HG03097 (cell line): ENCODE measurements around the gene SDK2.

Source experiments
- ATAC-seq: cut with Tn5 transposase; IDR thresholded peaks from one replicate; pipeline ENCODE4 v1.9.1; 2021; ENCODE audit not compliant: unreplicated experiment, low FRiP score

Gene SDK2

GRCh38 chr17:73539166-73539565 is 105.1 kb downstream of the SDK2 start:
- ATAC-seq: no peak

GRCh38 chr17:73538445-73538844 is 105.8 kb downstream of the SDK2 start:
- ATAC-seq: no peak

DNA sequence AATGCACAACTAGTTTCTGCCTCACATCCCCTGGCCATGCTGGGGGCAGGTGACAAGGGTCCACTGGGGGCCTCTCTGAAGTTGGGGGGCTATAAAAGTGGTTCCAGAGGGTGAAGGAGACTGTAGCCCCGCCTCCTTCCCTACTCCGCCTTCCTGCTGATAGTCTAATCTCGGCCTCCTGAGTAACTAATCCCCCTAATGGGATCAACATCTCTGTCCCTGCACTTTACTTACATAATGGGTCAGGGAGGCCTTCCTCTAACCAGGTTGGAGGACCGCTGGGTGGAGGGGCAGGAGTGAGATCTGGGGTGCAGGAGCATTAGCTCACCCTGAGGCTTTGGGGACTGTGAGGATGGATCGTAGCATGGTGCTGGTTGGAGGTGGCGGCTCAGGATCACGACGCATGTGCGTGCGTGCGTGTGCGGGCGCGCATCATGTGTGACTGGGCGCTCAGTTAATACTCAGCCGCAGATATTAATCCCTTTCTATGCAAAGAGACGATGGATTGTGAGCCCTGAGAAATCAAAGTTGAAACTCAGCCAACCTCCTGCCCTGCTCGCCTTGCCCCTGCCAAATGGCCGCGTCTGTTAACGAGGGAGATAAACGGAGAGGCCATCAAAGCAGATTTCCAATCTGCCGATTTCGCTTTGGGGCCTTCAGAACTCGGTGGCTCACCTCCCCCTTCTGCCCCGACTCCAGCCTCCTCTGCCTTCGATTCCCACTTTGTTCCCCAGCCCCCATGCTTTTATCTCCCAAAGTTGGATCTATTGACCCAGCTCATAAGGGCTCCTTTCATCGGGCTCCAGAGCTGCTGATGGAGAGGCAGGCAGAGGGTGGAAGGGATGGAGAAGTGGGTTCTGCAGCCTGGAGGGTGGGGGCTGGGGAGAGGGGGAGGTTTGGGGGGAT is 107.3 kb downstream of the SDK2 start:
- no peak for ATAC-seq

GRCh38 chr17:73535746-73536145 is 108.5 kb downstream of the SDK2 start:
- ATAC-seq: no peak

- ATAC-seq: no peak
These were observed 109.9 kb downstream of the SDK2 start for GRCh38 chr17:73534209-73534909.

DNA sequence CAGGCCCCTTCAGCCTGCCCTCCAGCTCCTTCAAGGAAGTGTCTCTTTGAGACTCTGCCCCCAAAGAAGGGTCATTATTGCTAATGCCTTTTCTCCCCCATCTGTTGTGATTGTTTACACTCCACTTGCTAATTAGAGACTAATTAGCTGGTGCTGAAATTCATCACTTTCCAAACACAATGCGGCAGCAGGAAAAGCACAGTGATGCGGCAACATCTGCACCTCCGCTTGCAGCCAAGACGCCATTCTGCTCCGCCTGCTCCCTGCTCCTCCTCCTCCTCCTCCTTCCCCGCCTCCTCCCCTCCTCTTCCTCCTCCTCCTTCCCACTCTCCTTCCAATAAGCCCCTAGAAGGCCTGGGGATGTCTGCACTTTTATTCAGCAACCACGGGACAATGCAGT is 110.5 kb downstream of the SDK2 start:
- ATAC-seq: no peak

DNA sequence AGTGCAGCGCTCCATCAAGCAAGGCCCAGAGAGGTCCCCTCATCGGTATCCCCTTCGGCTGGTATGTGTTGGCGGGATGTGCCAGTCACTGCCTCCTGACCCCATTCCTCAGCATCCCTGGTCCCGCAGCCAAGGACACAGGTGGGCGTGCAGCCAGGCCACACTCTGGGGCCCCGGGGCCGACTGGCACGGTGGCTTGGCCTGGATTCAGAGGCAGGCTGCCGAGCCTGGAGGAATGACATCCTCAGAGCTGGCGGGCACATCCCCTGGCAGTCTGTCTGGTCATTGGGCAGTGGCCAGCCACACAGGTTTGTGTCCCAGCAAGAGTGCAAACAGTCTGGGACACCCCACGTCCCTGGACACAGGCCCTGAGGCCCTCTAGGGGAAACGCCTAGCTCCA is 111.1 kb downstream of the SDK2 start:
- ATAC-seq: no peak

- ATAC-seq: no peak
These were observed 111.8 kb downstream of the SDK2 start for GRCh38 chr17:73532421-73532901.

- ATAC-seq: no peak
These were observed 113.1 kb downstream of the SDK2 start for GRCh38 chr17:73531158-73531557.

GRCh38 chr17:73528679-73529078 is 115.6 kb downstream of the SDK2 start:
- no peak for ATAC-seq

GRCh38 chr17:73526952-73527351 is 117.3 kb downstream of the SDK2 start:
- ATAC-seq: no peak

DNA sequence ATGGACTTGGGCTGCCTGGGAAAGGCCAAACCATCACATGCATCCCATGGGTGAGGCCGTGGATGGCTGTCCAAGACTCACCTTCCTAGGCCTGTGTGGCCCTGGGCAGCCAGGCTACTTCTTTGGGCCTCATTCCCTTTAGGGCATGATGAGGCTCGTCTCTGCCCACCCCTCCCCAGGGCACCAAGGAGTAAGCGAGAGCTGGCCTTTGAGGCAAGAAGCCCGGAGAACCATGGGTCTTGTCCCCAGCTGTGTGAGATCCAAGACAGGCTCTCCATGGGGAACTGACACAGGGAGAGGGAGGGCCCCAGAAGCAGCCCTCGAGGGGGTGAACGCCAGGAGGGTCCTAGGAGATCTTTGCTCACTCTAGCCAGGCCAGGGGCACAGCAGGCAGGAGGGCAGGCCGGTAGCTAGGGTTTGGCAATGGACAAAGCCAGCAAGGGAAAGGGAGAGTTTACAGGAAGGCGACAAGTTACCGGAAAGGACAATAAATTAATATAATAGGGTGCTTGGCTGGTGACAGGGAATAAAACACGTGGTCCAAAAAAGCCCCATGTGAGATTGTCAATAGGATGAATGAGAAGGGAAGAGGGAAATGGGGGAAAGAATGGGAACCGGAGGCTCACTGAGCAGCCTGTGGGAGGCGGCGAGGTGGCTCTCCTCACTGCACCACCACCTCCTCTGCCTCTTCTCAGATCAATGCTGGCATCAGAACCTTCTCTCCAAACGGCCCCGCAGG is 119.1 kb downstream of the SDK2 start:
- no peak for ATAC-seq

- no peak for ATAC-seq
These were observed 121.5 kb downstream of the SDK2 start for GRCh38 chr17:73522696-73523095.

DNA sequence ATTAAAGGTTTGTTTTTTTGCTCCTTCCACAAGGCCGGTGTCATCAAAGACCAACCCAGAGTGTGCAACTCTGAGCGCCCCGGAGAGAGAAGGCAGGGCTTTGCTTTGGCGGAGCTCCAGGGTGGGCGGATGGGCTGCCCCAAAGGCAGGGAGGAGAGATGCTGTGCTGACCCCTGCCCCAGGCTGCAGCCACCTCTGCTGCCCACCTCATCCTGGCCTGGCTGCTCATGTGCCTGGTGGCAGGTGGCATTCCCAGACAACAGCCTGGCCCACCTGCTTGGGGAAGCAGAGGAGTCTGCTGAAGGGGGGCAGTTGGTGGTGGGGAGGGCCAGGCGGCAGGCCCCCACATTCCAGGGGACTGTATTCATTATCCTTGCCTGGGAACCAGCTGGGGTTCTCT is 122.1 kb downstream of the SDK2 start:
- ATAC-seq: no peak

- ATAC-seq: no peak
These were observed 122.9 kb downstream of the SDK2 start for GRCh38 chr17:73521376-73521775.

DNA sequence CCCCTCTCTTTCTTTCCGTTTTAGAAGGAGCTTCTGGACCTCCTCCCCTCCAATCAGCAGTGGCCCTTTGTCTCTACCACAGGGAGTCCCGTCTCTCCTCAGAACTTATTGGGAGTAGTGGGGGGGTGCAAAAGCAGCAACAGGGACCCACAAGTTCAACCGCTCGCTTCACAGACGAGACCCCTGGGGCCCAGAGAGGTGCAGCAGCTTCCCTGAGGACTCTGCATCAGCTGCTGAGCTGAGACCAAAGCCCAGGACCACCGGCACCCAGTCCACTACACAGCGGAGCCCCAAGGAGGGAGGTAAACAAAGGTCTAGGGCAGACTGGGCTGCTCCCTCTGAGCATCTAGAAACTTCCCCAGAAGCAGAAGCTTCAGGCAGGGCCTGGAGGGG is 123.9 kb downstream of the SDK2 start:
- ATAC-seq: no peak

- no peak for ATAC-seq
These were observed 124.4 kb downstream of the SDK2 start for GRCh38 chr17:73519714-73520368.

- no peak for ATAC-seq
These were observed 125.2 kb downstream of the SDK2 start for GRCh38 chr17:73519011-73519410.

- no peak for ATAC-seq
These were observed 127.8 kb downstream of the SDK2 start for GRCh38 chr17:73516431-73516830.

- ATAC-seq: no peak
These were observed 129.9 kb downstream of the SDK2 start for GRCh38 chr17:73514146-73514863.
